PFSK-1 (cell line): ENCODE measurements around the gene MOV10L1.

Source experiments
- FOXP2 ChIP-seq: optimal IDR thresholded peaks from 2 replicates; pipeline ENCODE3; 2011; ENCODE audit warnings: borderline replicate concordance, control low read depth, inconsistent platforms; ENCODE audit not compliant: insufficient read depth; ENCODE audit errors: extremely low read length, extremely low read depth
- POLR2AphosphoS5 ChIP-seq: IDR thresholded peaks from 2 replicates; pipeline ENCODE4 v1.6.1; 2012; ENCODE audit warnings: low read depth, mild to moderate bottlenecking, control low read depth, low read length, moderate library complexity
- SIN3A ChIP-seq: IDR thresholded peaks from 2 replicates; pipeline ENCODE4 v1.6.1; 2012; ENCODE audit warnings: mild to moderate bottlenecking, low read length, moderate library complexity, borderline replicate concordance; ENCODE audit not compliant: insufficient read depth
- TAF1 ChIP-seq: IDR thresholded peaks from 2 replicates; pipeline ENCODE4 v1.6.1; 2012; ENCODE audit warnings: low read length, control low read depth, borderline replicate concordance; ENCODE audit not compliant: insufficient read depth

DNA sequence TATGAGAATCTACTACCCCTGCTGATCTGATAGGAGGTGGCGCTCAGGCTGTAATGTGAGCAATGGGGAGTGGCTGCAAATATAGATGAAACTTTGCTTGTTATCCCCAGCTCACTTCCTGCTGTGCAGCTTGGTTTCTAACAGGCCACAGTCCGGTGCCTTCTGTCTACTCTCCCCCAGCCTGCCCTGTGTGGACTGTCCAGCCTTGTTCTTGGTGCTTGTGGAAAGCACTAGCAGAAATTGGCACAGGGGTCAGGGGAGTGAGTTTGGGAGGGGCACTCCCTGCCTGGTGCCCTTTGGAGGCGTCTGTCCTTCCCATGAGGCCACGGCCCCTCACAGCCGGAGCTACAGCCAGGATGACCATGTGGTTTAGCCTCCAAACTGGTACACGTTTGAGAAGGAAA lies 14.3 kb downstream of the MOV10L1 start:
- no peak for TF ChIP-seq SIN3A
- no peak for TF ChIP-seq POLR2AphosphoS5
- no peak for TF ChIP-seq TAF1
- no peak for TF ChIP-seq FOXP2
